B cell (primary cell): ENCODE data around the gene SLC16A9. TPM values are rescaled to one million over a fixed set of nuclear protein-coding genes. Genes with fewer than 3 reads are reported as not detected.

Experiments used
- ATAC-seq: fragments of 200-7000 bp; cut with Tn5 transposase; one replicate; pipeline ENCODE4 v1.10.0; 2021; ENCODE audit warnings: low read depth, mild to moderate bottlenecking, moderate number of reproducible peaks, moderate library complexity
- CTCF ChIA-PET: fragments of 350-600 bp; sonication (Branson Sonifier 250); formaldehyde crosslinking; loops from one replicate; lab custom pipeline; 2021; ENCODE audit warnings: antibody characterized with exemption, inconsistent platforms; lab: Charles Lee
- POLR2A ChIA-PET: fragments of 350-600 bp; sonication (Branson Sonifier 250); formaldehyde crosslinking; loops from one replicate; lab custom pipeline; 2021; ENCODE audit warnings: antibody characterized with exemption; lab: Charles Lee
- DNase-seq: peaks from one replicate; pipeline ENCODE4 v3.0.0; 2013
- H2AFZ ChIP-seq: 2 replicates; pipeline ENCODE4 v1.6.1; 2012; ENCODE audit warnings: mild to moderate bottlenecking, low read depth, low read length; ENCODE audit not compliant: insufficient read depth, poor library complexity, severe bottlenecking
- H3K27ac ChIP-seq, 2 donors: 1 replicate in 1 of 2; 2 replicates in 1 of 2; pipeline ENCODE4 v1.5.1; 2012 to 2013; ENCODE audit warnings: low read length in 2 of 2, mild to moderate bottlenecking in 2 of 2, moderate library complexity in 1 of 2
- H3K27me3 ChIP-seq, 4 experiments: fragments of 200-600 bp in 1 of 4; sonication (generic) in 1 of 4; replicated peaks in 1 of 4; 1 replicate in 2 of 4; 2 replicates in 2 of 4; pipeline versions ENCODE4 v1.6.1 to v1.7.0; 2013 to 2016; ENCODE audit warnings: low read length in 3 of 4, mild to moderate bottlenecking in 2 of 4, mixed read lengths in 1 of 4, moderate library complexity in 1 of 4; ENCODE audit not compliant: insufficient read depth in 4 of 4, control insufficient read depth in 3 of 4; ENCODE audit errors: control extremely low read depth in 1 of 4
- H3K36me3 ChIP-seq, 2 experiments: replicated peaks in 1 of 2; 1 replicate in 1 of 2; 2 replicates in 1 of 2; pipeline versions ENCODE4 v1.6.1 to v1.7.1; 2013; ENCODE audit warnings: low read length in 1 of 2; ENCODE audit not compliant: insufficient read depth in 2 of 2, control insufficient read depth in 1 of 2; ENCODE audit errors: control extremely low read depth in 1 of 2, extremely low read depth in 1 of 2
- H3K4me1 ChIP-seq, 2 donors: fragments of 200-600 bp in 1 of 2; sonication (generic) in 1 of 2; 1 replicate in 1 of 2; 2 replicates in 1 of 2; pipeline versions ENCODE4 v1.5.1 to v1.6.1; 2013 to 2017; ENCODE audit warnings: low read length in 2 of 2; ENCODE audit not compliant: control insufficient read depth in 2 of 2, insufficient read depth in 2 of 2
- H3K4me2 ChIP-seq: replicated peaks from 2 replicates; pipeline ENCODE3; 2012; ENCODE audit warnings: mild to moderate bottlenecking, low read depth, low read length; ENCODE audit not compliant: poor library complexity, severe bottlenecking
- H3K4me3 ChIP-seq, 5 experiments: fragments of 200-600 bp in 1 of 5; sonication (generic) in 1 of 5; 1 replicate in 3 of 5; 2 replicates in 2 of 5; pipeline versions ENCODE4 v1.5.1 to v1.7.0; 2011 to 2016; ENCODE audit warnings: low read length in 4 of 5, mild to moderate bottlenecking in 4 of 5, low read depth in 2 of 5, control low read depth in 1 of 5, moderate library complexity in 1 of 5; ENCODE audit not compliant: insufficient read depth in 1 of 5; ENCODE audit errors: control extremely low read depth in 1 of 5, extremely low read depth in 1 of 5
- H3K79me2 ChIP-seq: fragments of 200-600 bp; sonication (generic); one replicate; pipeline ENCODE4 v1.6.0; 2016; ENCODE audit warnings: low read length; ENCODE audit not compliant: control insufficient read depth, insufficient read depth
- H3K9ac ChIP-seq: fragments of 200-600 bp; sonication (generic); 2 replicates; pipeline ENCODE4 v1.6.1; 2017; ENCODE audit warnings: mild to moderate bottlenecking, low read length, moderate library complexity
- H3K9me3 ChIP-seq, 3 donors: one replicate each; pipeline versions ENCODE4 v1.6.1 to v1.7.1; 2013; ENCODE audit warnings: low read length in 2 of 3; ENCODE audit not compliant: control insufficient read depth in 2 of 3, insufficient read depth in 1 of 3; ENCODE audit errors: control extremely low read depth in 1 of 3
- H4K20me1 ChIP-seq: 2 replicates; pipeline ENCODE4 v1.6.0; 2012; ENCODE audit warnings: mild to moderate bottlenecking, low read length; ENCODE audit not compliant: insufficient read depth, control insufficient read depth, poor library complexity, severe bottlenecking
- H3K27ac Mint-ChIP-seq: one replicate; pipeline ENCODE4 v1.8.0; 2021; ENCODE audit warnings: mixed read lengths
- H3K27me3 Mint-ChIP-seq: one replicate; pipeline ENCODE4 v1.8.0; 2021; ENCODE audit warnings: mixed read lengths
- H3K4me1 Mint-ChIP-seq: one replicate; pipeline ENCODE4 v1.8.0; 2021; ENCODE audit warnings: mixed read lengths
- H3K4me3 Mint-ChIP-seq: one replicate; pipeline ENCODE4 v1.8.0; 2021; ENCODE audit warnings: mixed read lengths
- H3K9me3 Mint-ChIP-seq: one replicate; pipeline ENCODE4 v1.8.0; 2022; ENCODE audit warnings: mixed read lengths; ENCODE audit not compliant: insufficient read depth
- EZH2 ChIP-seq: IDR thresholded peaks from 2 replicates; pipeline ENCODE4 v1.6.1; 2012; ENCODE audit warnings: borderline replicate concordance, low read depth, mild to moderate bottlenecking, moderate library complexity, low read length; ENCODE audit not compliant: insufficient read depth, poor library complexity, severe bottlenecking
- WGBS: methylation state at CpG from one replicate; pipeline ENCODE4 v1.1.5; 2013; ENCODE audit warnings: missing lambda C conversion rate; ENCODE audit not compliant: insufficient coverage; 5-methylcytosine and 5-hydroxymethylcytosine counted together
- intact Hi-C: fragments of 100-400 bp; cut with micrococcal nuclease; formaldehyde crosslinking; loops from one replicate; pipeline ENCODE4 v1.10.0; 2022
- polyA minus RNA-seq: library from RNA; depleted of rRNA, polyadenylated mRNA; stranded (reverse); fragments of >200 nt; gene quantifications from 2 replicates; pipeline ENCODE4 v1.2.3, GENCODE V29; 2012
- polyA plus RNA-seq: library from polyadenylated mRNA; depleted of rRNA; stranded (reverse); fragments of >200 nt; gene quantifications from 2 replicates; pipeline ENCODE4 v1.2.3, GENCODE V29; 2012
- total RNA-seq, 2 donors: library from RNA; stranded (reverse); fragments of 120-200 nt in 1 of 2; gene quantifications; 1 replicate in 1 of 2; 2 replicates in 1 of 2; pipeline versions ENCODE4 v1.2.3 to v1.2.4, GENCODE V29; 2013 to 2022
- TF ChIP-seq, protein P1 (sequence below): fragments of 200-600 bp; IDR thresholded peaks from one replicate; pipeline ENCODE4 v1.8.0; 2022; ENCODE audit warnings: antibody characterized with exemption, mild to moderate bottlenecking

Gene SLC16A9, protein sequence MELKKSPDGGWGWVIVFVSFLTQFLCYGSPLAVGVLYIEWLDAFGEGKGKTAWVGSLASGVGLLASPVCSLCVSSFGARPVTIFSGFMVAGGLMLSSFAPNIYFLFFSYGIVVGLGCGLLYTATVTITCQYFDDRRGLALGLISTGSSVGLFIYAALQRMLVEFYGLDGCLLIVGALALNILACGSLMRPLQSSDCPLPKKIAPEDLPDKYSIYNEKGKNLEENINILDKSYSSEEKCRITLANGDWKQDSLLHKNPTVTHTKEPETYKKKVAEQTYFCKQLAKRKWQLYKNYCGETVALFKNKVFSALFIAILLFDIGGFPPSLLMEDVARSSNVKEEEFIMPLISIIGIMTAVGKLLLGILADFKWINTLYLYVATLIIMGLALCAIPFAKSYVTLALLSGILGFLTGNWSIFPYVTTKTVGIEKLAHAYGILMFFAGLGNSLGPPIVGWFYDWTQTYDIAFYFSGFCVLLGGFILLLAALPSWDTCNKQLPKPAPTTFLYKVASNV
- total RNA-seq (not detected in 2 replicates), polyA plus RNA-seq (0.04 and 0.19 TPM in 2 replicates), polyA minus RNA-seq (0.09 TPM in 1 of 2 replicates, not detected in the other)
- 0.35 TPM for total RNA-seq (2013)

DNA sequence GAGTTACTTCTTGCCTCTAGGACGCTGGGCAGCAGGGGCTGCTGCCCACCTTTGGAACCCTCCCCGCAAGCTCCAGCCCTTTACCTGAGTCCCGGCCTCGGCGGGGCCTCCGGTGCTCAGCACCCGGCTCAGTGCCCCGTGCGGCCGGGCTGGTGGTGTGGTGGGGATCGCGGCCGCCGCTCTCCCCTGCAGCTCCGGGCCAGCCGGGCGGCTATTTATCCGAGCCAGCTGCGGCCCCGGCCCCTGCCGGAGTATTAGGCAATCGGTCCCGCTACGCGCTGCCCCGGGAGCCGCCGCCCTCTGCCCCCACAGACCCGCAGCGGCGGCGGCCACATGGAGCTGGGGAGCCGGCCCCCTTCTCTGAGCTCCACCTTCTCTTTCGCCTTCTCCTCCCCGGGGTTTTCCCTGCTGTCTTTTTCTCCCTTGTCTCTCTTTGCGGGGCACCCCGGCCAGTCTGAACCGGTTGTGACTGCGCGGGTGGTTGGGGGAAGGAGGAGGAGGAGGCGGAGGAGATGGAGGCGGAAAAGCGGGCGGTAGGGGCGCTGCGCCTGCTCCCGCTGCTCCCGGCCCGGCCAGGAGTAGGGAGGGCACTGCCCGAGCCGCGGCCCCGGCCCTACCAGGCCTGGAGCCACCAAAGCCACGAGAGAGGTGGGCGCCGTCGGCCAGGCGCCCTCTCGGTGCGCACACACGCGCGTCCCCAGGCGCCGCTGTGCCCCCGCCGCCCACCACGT lies at the start of gene SLC16A9:
SLC16A9 (minus strand) TSS at position 456 of the 731 bp plus-strand sequence. CDS start 25,559 bp downstream, outside the sequence.
- H3K9ac ChIP-seq = peak within 1 kb of the TSS; percentile 60
- H3K4me1 ChIP-seq = peaks cover 15 to 21% of the 10 kb centered on the region in 2 donors
- H3K27me3 Mint-ChIP-seq = peaks cover 36% of the 10 kb centered on the region
- no peak for TF ChIP-seq EZH2
- TF ChIP-seq, protein P1, sequence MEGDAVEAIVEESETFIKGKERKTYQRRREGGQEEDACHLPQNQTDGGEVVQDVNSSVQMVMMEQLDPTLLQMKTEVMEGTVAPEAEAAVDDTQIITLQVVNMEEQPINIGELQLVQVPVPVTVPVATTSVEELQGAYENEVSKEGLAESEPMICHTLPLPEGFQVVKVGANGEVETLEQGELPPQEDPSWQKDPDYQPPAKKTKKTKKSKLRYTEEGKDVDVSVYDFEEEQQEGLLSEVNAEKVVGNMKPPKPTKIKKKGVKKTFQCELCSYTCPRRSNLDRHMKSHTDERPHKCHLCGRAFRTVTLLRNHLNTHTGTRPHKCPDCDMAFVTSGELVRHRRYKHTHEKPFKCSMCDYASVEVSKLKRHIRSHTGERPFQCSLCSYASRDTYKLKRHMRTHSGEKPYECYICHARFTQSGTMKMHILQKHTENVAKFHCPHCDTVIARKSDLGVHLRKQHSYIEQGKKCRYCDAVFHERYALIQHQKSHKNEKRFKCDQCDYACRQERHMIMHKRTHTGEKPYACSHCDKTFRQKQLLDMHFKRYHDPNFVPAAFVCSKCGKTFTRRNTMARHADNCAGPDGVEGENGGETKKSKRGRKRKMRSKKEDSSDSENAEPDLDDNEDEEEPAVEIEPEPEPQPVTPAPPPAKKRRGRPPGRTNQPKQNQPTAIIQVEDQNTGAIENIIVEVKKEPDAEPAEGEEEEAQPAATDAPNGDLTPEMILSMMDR = no peak
- intact Hi-C loops = no loop called here
- WGBS = 1% methylated on average over 65 of the region's 68 CpGs
- peak within 1 kb of the TSS in 4 of 5 experiments; percentile 34 to 58 (median 51) for H3K4me3 ChIP-seq
- ChIA-PET POLR2A (no interaction called here), CTCF (no interaction called here)
- peak; percentile 58 for ATAC-seq
- H3K27ac ChIP-seq = no peak within 1 kb of the TSS
- peak; percentile 42 for DNase-seq
- H3K79me2 ChIP-seq = no peaks in the 10 kb centered on the region
- no peaks in the 10 kb centered on the region for H3K36me3 ChIP-seq
- H4K20me1 ChIP-seq = no peaks in the 10 kb centered on the region
- H3K9me3 Mint-ChIP-seq = no peaks in the 10 kb centered on the region
- H3K4me3 Mint-ChIP-seq = peak within 1 kb of the TSS; percentile 80
- H2AFZ ChIP-seq = peak within 1 kb of the TSS; percentile 85
- no peaks in the 10 kb centered on the region for H3K9me3 ChIP-seq
- H3K27me3 ChIP-seq = peaks cover 0 to 18% (median 15%) of the 10 kb centered on the region in 4 experiments
- peaks cover 10% of the 10 kb centered on the region for H3K4me1 Mint-ChIP-seq
- H3K27ac Mint-ChIP-seq = no peak within 1 kb of the TSS
- peak within 1 kb of the TSS; percentile 89 for H3K4me2 ChIP-seq
